Subcutaneous abdominal adipose tissue (tissue), 5 donors: ENCODE measurements around the gene MRRF.
A peak's percentile ranks its signal among the peaks of the same experiment; 100 is the strongest.

Source experiments
- H3K27ac ChIP-seq: one replicate; pipeline ENCODE4 v1.7.0; 2013; ENCODE audit warnings: low read depth, mild to moderate bottlenecking, inconsistent platforms, low read length, moderate library complexity
- H3K27me3 ChIP-seq, 5 donors: one replicate each; pipeline ENCODE4 v1.7.0; 2013; ENCODE audit warnings: low read length in 5 of 5, inconsistent platforms in 1 of 5; ENCODE audit not compliant: control insufficient read depth in 5 of 5, insufficient read depth in 4 of 5
- H3K36me3 ChIP-seq, 5 donors: one replicate each; pipeline ENCODE4 v1.7.0; 2013; ENCODE audit warnings: low read length in 5 of 5; ENCODE audit not compliant: control insufficient read depth in 5 of 5, insufficient read depth in 5 of 5
- H3K4me1 ChIP-seq, 5 donors: one replicate each; pipeline ENCODE4 v1.7.0; 2013; ENCODE audit warnings: low read length in 5 of 5, mild to moderate bottlenecking in 3 of 5, moderate library complexity in 1 of 5; ENCODE audit not compliant: control insufficient read depth in 5 of 5, insufficient read depth in 5 of 5
- H3K4me3 ChIP-seq, 5 donors: one replicate each; pipeline ENCODE4 v1.7.0; 2013; ENCODE audit warnings: low read length in 5 of 5, low read depth in 1 of 5
- H3K9ac ChIP-seq, 5 donors: one replicate each; pipeline ENCODE4 v1.7.0; 2013; ENCODE audit warnings: low read length in 5 of 5, mild to moderate bottlenecking in 4 of 5, moderate library complexity in 3 of 5
- H3K9me3 ChIP-seq, 5 donors: one replicate each; pipeline ENCODE4 v1.7.0; 2013; ENCODE audit warnings: low read length in 5 of 5; ENCODE audit not compliant: control insufficient read depth in 5 of 5
- donor health status: healthy.
- donor health status: healthy.
- donor health status: healthy.
- donor health status: healthy.
- donor health status: healthy.

The MRRF gene

GRCh38 chr9:122228568-122229484, 35.9 kb upstream of the MRRF start, which contains the start of gene LHX6:
TSS of gene LHX6 (minus strand) at chr9:122228957. CDS start at chr9:122228740, 217 bp downstream.
- peak within 1 kb of the TSS in 4 of 5 donors; percentile 57 to 68 (median 64) for H3K4me3 ChIP-seq
- no peaks in the 10 kb centered on the region for H3K36me3 ChIP-seq
- peak within 1 kb of the TSS in 1 of 5 donors; percentile 60 for H3K9ac ChIP-seq
- H3K9me3 ChIP-seq, result no peaks in the 10 kb centered on the region
- H3K27me3 ChIP-seq, result peaks cover 41 to 64% (median 54%) of the 10 kb centered on the region in 5 donors
- peaks cover 0 to 33% (median 27%) of the 10 kb centered on the region in 5 donors for H3K4me1 ChIP-seq
- H3K27ac ChIP-seq, result no peak within 1 kb of the TSS

DNA sequence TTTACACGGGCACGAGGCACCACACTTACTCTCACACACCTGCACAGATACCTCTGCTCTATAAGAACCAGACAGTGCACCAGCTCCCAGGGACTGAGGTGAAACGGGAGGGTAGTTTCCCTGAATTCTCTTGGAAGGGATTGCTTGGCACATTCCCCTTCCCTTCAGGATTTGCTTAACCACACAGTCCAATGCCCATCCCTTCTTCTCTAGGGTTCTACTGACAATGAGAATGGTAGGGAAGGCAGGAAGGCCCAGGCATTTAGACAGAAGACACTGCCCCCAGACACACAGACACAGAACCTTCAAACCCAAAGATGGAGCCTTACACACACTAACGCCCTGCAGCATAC, 35.2 kb upstream of the MRRF start:
- Histone ChIP-seq H3K27me3 (peaks cover 41 to 59% (median 51%) of the 10 kb centered on the region in 5 donors), H3K36me3 (no peaks in the 10 kb centered on the region), H3K27ac (no peak overlapping the region), H3K9ac (no peak overlapping the region), H3K4me1 (peaks cover 0 to 33% (median 27%) of the 10 kb centered on the region in 5 donors), H3K4me3 (no peak overlapping the region), H3K9me3 (no peaks in the 10 kb centered on the region)

- Histone ChIP-seq H3K4me1 (peaks cover 0 to 12% (median 11%) of the 10 kb centered on the region in 5 donors), H3K4me3 (no peak overlapping the region), H3K36me3 (no peaks in the 10 kb centered on the region), H3K9ac (no peak overlapping the region), H3K27ac (no peak overlapping the region), H3K9me3 (no peaks in the 10 kb centered on the region), H3K27me3 (peaks cover 18 to 29% (median 21%) of the 10 kb centered on the region in 5 donors)
These were observed 31.8 kb upstream of the MRRF start for GRCh38 chr9:122232796-122233306.

DNA sequence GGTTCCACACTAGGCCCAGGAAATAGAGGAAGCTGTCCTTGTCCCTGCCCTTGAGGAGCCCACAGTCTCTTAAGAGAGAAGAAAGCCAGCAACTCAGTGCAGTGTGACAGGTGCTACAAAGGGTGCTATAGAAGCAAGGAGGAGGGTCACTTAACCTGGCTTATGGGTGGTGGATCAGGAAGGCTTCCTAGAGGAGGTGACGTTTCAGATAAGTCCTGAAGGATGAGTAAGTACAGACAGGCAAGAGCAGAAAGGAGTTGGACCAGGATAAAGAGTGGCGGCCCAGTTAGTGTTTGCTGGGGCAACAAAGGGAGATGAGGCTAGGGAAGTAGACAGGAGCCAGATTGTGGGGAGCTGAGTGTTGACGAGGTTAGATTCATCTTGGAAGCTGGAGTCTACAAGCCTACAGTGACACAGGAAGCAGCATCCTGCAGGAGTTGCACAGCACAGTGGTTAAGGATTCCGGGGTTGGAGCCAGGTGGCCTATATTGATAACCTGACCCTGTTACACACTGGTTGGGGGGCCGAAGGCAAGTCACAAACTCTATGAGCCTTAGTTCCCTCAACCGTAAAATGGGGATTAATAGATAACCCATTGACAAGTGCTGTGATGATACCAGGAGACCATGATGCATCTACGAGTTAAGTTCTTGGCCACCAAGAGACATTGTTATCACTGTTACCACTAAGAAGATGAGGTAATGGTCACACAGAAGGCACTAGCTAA, 30.5 kb upstream of the MRRF start:
- no peaks in the 10 kb centered on the region for H3K9me3 ChIP-seq
- H3K27ac ChIP-seq, result no peak overlapping the region
- no peak overlapping the region for H3K4me3 ChIP-seq
- peaks cover 0 to 5% (median 0%) of the 10 kb centered on the region in 5 donors for H3K36me3 ChIP-seq
- peaks cover 0 to 1% (median under 1%) of the 10 kb centered on the region in 5 donors for H3K4me1 ChIP-seq
- no peak overlapping the region for H3K9ac ChIP-seq
- peaks cover 15 to 20% (median 18%) of the 10 kb centered on the region in 5 donors for H3K27me3 ChIP-seq

- no peak overlapping the region for H3K27ac ChIP-seq
- no peaks in the 10 kb centered on the region for H3K4me1 ChIP-seq
- no peak overlapping the region for H3K9ac ChIP-seq
- H3K4me3 ChIP-seq, result no peak overlapping the region
- H3K27me3 ChIP-seq, result no peaks in the 10 kb centered on the region
- H3K9me3 ChIP-seq, result no peaks in the 10 kb centered on the region
- peaks cover 14 to 28% (median 16%) of the 10 kb centered on the region in 5 donors for H3K36me3 ChIP-seq
These were observed 28.0 kb upstream of the MRRF start for GRCh38 chr9:122236681-122237080.

GRCh38 chr9:122239722-122240121, 25.0 kb upstream of the MRRF start:
- Histone ChIP-seq H3K9me3 (no peaks in the 10 kb centered on the region), H3K36me3 (peaks cover 41 to 56% (median 42%) of the 10 kb centered on the region in 5 donors), H3K27me3 (no peaks in the 10 kb centered on the region), H3K4me3 (no peak overlapping the region), H3K27ac (no peak overlapping the region), H3K9ac (no peak overlapping the region), H3K4me1 (no peaks in the 10 kb centered on the region)

GRCh38 chr9:122244349-122244748, 20.3 kb upstream of the MRRF start:
- peaks cover 0 to 15% (median 2%) of the 10 kb centered on the region in 5 donors for H3K4me1 ChIP-seq
- H3K9ac ChIP-seq, result no peak overlapping the region
- no peak overlapping the region for H3K4me3 ChIP-seq
- no peaks in the 10 kb centered on the region for H3K27me3 ChIP-seq
- H3K9me3 ChIP-seq, result no peaks in the 10 kb centered on the region
- H3K27ac ChIP-seq, result no peak overlapping the region
- H3K36me3 ChIP-seq, result peaks cover 69 to 80% (median 74%) of the 10 kb centered on the region in 5 donors

DNA sequence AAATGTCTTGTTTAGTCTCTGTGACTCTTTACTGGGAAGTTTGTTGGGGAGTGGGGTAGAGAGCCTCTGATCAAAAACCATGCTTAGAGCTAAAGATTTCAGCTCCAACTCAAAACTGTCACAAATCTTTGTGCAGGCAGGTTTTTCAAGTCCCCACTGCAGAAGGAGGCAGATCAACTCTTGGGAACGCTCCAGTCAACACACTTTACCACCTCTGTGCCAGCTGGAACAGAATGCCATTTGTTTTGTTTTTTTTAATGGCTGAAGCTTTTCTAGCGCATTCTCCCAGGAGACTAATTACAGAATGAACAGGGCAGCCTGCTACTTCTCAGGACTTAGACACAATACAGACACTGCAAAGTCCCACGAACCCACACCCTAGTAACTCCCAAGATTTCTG, 18.0 kb upstream of the MRRF start:
- Histone ChIP-seq H3K4me1 (peaks cover 0 to 19% (median 2%) of the 10 kb centered on the region in 5 donors), H3K27ac (no peak overlapping the region), H3K4me3 (no peak overlapping the region), H3K9me3 (no peaks in the 10 kb centered on the region), H3K27me3 (no peaks in the 10 kb centered on the region), H3K9ac (peak overlapping the region in 1 of 5 donors; percentile 11), H3K36me3 (peaks cover 63 to 76% (median 66%) of the 10 kb centered on the region in 5 donors)

DNA sequence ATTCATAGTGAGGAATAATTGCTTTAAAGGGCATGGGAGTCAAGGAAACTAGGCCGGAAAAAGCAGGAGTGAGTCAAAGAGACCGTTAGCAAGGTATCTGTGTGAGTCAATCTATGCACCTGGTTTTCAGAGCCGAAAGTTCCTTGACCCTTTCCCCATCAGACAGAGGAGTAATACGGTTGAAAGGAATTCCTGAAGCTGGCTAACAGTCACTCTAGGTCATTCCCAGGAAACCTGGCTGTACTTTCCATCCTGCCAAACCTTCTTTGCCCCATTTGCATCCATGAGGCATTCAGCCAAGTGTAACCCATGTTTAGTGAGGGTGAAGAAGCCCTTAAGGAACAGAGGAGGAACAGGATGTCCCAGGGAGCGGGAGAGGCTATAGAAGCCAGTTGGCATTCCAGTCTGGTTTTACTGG, 16.2 kb upstream of the MRRF start:
- H3K9ac ChIP-seq, result no peak overlapping the region
- H3K27ac ChIP-seq, result no peak overlapping the region
- no peaks in the 10 kb centered on the region for H3K9me3 ChIP-seq
- H3K36me3 ChIP-seq, result peaks cover 55 to 76% (median 59%) of the 10 kb centered on the region in 5 donors
- no peaks in the 10 kb centered on the region for H3K27me3 ChIP-seq
- H3K4me3 ChIP-seq, result no peak overlapping the region
- peaks cover 0 to 34% (median 2%) of the 10 kb centered on the region in 5 donors for H3K4me1 ChIP-seq
